GM21423 (cell line): ENCODE data around the gene LGALS7.

Experiments used
- ATAC-seq: cut with Tn5 transposase; IDR thresholded peaks from one replicate; pipeline ENCODE4 v1.9.1; 2021; ENCODE audit warnings: mild to moderate bottlenecking, moderate library complexity; ENCODE audit not compliant: unreplicated experiment

Gene LGALS7

GRCh38 chr19:38728752-38729541, 44.4 kb downstream of the LGALS7 start:
- ATAC-seq = no peak

GRCh38 chr19:38727868-38728660, 45.3 kb downstream of the LGALS7 start:
- ATAC-seq = no peak

DNA sequence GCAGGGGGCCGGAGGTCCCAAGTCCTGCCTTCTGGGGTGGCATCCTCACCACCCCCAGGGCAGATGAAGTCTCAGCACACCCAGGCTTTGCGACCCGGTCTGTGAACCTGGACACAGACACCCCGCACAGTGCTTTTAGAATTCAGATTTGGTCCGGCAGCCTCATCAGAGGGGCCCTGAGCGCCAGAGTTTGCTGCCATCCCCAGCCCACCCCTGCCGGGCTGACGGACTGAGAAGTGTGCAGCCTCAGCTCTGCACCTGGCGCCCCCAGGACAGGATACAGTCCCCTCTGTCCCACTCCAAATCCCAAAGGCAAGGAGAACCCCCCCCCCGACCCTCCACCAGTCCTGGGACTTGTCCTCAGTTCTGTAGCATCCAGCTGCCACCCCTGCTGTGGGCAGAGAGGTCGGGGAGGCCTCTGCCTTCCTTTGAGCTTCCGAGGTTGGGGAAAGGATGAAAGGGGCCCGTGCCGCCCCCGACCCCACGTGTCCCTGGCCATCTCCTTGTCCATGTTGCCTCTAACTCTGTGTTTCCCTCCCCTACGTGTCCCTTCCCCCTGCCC, 45.9 kb downstream of the LGALS7 start:
- no peak for ATAC-seq

- no peak for ATAC-seq
Measured at GRCh38 chr19:38726761-38727301, 46.5 kb downstream of the LGALS7 start.

- no peak for ATAC-seq
Measured at GRCh38 chr19:38726284-38726673, 47.0 kb downstream of the LGALS7 start.

DNA sequence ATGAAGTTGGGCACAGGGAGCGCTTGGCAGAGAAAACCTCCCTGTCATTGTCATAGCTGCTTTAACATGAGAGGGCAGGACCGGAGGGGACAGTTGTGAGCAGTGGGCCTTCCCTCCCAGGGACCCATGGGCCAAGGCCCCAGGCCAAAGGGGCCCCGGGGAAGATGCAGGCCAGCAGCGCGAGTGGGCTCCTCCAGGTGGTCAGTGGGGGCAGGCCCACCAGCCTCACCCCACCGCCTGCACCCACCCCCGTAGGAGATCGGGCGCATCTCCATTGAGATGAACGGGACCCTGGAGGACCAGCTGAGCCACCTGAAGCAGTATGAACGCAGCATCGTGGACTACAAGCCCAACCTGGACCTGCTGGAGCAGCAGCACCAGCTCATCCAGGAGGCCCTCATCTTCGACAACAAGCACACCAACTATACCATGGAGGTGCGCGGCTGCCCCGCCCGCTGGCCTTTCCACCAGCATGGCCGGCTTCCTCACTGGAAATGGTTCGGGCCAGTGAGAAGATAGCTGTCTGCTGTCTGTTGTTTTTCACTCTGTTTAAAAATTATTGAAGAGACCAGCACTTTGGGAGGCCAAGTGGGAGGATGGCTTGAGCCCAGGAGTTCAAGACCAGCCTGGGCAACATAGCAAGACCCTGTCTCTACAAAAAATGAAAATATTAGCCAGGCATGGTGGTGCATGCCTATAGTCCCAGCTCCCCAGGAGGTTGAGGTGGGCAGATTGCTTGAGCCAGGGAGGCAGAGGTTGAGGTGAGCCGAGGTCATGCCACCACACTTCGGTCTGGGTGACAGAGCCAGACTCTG, 47.6 kb downstream of the LGALS7 start:
- ATAC-seq = no peak

DNA sequence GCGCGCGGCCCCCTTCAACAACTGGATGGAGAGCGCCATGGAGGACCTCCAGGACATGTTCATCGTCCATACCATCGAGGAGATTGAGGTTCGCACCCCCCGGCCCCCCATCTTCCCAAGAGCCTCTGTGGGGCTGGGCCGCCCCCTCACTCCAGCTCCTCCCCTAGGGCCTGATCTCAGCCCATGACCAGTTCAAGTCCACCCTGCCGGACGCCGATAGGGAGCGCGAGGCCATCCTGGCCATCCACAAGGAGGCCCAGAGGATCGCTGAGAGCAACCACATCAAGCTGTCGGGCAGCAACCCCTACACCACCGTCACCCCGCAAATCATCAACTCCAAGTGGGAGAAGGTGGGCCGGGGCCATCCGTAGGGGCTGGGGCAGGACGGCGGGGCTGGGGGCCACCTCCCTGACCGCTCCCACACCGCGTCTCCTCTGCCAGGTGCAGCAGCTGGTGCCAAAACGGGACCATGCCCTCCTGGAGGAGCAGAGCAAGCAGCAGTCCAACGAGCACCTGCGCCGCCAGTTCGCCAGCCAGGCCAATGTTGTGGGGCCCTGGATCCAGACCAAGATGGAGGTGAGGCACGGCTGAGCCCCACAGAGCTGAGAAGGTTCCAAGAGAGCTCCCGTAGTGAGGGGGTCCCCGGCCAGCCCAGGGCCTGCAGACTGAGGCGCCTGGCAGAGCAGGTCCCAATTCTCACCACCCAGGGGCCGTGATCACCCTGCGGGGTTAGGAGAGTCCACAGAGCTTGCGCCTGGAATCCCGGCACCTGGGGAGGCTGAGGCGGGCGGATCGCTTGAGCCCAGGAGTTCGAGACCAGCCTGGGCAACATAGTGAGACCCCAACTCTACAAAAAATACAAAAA, 49.1 kb downstream of the LGALS7 start:
- ATAC-seq = no peak

- no peak for ATAC-seq
Measured at GRCh38 chr19:38723606-38723965, 49.7 kb downstream of the LGALS7 start.

- ATAC-seq = no peak
Measured at GRCh38 chr19:38722947-38723605, 50.2 kb downstream of the LGALS7 start.

GRCh38 chr19:38721979-38722773, 51.1 kb downstream of the LGALS7 start:
- ATAC-seq = no peak

GRCh38 chr19:38721496-38721895, 51.8 kb downstream of the LGALS7 start:
- no peak for ATAC-seq
